Stimulated activated CD8-positive, alpha-beta memory T cell treated with anti-CD3 and anti-CD28 coated beads, Interleukin-7, amount 100 ng/mL, for 4 hours (primary cell): ENCODE data around the gene ZNF30.
"Not testable (repeated sequence)": the region's sequence is repeated elsewhere in the genome, so short reads cannot be mapped to it uniquely, and the experiment has no call there.

Source experiments
- DNase-seq, 2 donors: peaks; one replicate each; pipeline ENCODE4 v3.0.0-alpha.2; 2020; ENCODE audit warnings: low read depth in 2 of 2

ZNF30 gene

GRCh38 chr19:34985249-34986022 lies 58.7 kb downstream of the ZNF30 start:
- DNase-seq, result no peak

DNA sequence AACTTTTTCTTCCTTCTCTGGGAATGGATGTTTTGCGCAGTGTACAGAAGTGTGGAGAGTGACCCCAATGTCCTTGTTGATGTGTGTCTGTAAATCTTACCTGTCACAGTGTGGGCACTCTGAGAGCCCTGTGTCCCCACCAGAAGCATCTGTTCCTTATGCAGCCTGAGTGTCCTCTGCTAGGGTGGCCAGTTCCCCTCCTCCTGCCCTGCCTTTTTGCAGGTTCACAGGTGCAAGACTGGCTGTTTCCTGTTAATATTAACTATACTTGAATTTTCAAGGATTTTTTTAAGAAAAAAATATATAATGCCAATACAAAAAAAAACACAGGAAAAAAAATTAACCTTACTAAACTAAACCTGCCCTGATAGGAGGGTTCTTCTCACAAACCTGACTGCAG lies 61.4 kb downstream of the ZNF30 start:
- no peak for DNase-seq

GRCh38 chr19:34989298-34989697 lies 62.6 kb downstream of the ZNF30 start:
- no peak for DNase-seq

GRCh38 chr19:34990578-34991192 lies 64.0 kb downstream of the ZNF30 start:
- DNase-seq, result no peak

DNA sequence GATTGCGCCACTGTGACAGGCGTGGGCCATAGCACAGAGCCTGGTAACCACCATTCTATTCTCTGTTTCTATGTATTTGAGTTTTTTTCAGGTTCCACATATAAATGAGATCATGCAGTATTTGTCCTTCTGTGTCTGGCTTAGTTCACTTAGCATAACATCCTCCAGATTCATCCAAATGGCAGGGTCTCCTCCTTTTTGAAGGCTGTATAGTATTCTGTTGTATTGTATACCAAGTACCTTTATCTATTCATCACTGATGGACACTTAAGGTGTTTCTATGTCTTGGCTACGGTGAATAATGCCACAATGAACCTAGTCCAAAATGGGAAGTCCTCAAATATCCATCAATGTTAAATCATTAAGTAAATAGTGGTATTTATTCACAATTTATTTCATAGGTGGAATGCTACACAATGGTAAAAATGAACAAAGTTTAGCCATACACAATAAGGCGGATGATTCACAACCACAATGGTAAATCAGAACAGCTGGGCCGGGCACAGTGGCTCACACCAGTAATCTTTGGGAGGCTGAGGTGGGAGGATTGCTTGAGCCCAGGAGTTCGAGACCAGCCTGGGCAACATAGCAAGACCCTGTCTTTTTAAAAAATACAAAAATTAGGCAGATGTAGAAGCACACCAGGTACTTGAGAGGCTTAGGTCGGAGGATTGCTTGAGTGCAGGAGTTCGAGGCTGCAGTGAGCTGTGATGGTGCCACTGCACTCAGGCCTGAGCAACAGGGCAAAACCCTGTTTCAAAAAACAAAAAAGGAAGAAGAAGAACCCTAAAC lies 65.0 kb downstream of the ZNF30 start:
- DNase-seq, result no peak

- not testable (repeated sequence) for DNase-seq
These were observed 65.9 kb downstream of the ZNF30 start for GRCh38 chr19:34992582-34992981.

DNA sequence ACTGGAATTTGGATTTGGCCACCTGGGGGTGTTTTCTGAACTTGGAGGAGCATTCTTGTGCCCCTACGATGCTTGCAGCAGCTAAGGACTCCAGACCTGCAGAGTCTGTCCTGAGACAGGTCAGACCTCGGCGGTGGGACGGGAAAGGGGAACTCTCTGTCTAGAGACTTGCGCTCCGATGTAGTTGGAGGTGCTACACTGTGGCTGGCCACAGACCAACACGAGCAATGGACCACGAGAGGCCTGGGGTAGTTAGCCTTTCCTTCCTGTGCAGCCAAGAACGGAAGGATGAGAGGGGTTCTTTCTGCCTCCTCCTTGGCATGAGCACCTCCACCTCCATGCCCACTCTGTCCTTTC lies 67.6 kb downstream of the ZNF30 start:
- DNase-seq, result no peak
